HepG2 (cell line): Measurements from ENCODE around the gene CHRNB2. TPM values are rescaled to one million over a fixed set of nuclear protein-coding genes. Genes with fewer than 3 reads are reported as not detected.

ENCODE experiments used
- HINFP ChIP-seq: sonication (generic); formaldehyde crosslinking; IDR thresholded peaks from 2 replicates; pipeline ENCODE4 v1.4.0; 2020; ENCODE audit warnings: low read depth, mild to moderate bottlenecking, missing genetic modification reagents
- HNF1B ChIP-seq: sonication (generic); formaldehyde crosslinking; IDR thresholded peaks from 2 replicates; pipeline ENCODE4 v1.5.1; 2020; ENCODE audit warnings: mild to moderate bottlenecking, moderate library complexity, missing genetic modification reagents
- KDM2A ChIP-seq: sonication (generic); formaldehyde crosslinking; IDR thresholded peaks from 2 replicates; pipeline ENCODE4 v1.4.0; 2020; ENCODE audit warnings: low read depth, missing genetic modification reagents, borderline replicate concordance
- KDM6A ChIP-seq: IDR thresholded peaks from 2 replicates; pipeline ENCODE4 v1.6.1; 2016; ENCODE audit warnings: low read depth
- KLF15 ChIP-seq: sonication (generic); formaldehyde crosslinking; IDR thresholded peaks from 2 replicates; pipeline ENCODE4 v1.8.1; 2023; ENCODE audit warnings: borderline replicate concordance, mild to moderate bottlenecking, inconsistent platforms, missing genetic modification reagents, mixed read lengths
- NFATC3 ChIP-seq: sonication (generic); formaldehyde crosslinking; IDR thresholded peaks from 2 replicates; pipeline ENCODE4 v1.5.1; 2020; ENCODE audit warnings: mild to moderate bottlenecking, missing genetic modification reagents
- POLR2A ChIP-seq, 2 experiments: IDR thresholded peaks; 2 replicates each; pipeline ENCODE4 v1.6.1; 2011; ENCODE audit warnings: low read depth in 2 of 2, low read length in 2 of 2, mild to moderate bottlenecking in 1 of 2, moderate library complexity in 1 of 2; ENCODE audit not compliant: insufficient read depth in 1 of 2
- RBAK ChIP-seq: sonication (generic); formaldehyde crosslinking; IDR thresholded peaks from 2 replicates; pipeline ENCODE4 v1.5.1; 2020; ENCODE audit warnings: mild to moderate bottlenecking, missing genetic modification reagents
- SNAPC5 ChIP-seq: sonication (generic); formaldehyde crosslinking; IDR thresholded peaks from 2 replicates; pipeline ENCODE4 v1.8.1; 2023; ENCODE audit warnings: mild to moderate bottlenecking, missing genetic modification reagents, borderline replicate concordance
- SOX13 ChIP-seq, 3 experiments: fragments of 450-650 bp in 1 of 3; sonication (generic) in 1 of 3; formaldehyde crosslinking in 1 of 3; IDR thresholded peaks in 2 of 3; conservative IDR thresholded peaks in 1 of 3; 2 replicates each; pipeline versions ENCODE4 v1.5.0 to v1.6.1; 2016 to 2020; ENCODE audit warnings: antibody characterized with exemption in 1 of 3, mild to moderate bottlenecking in 1 of 3, missing compliant biosample characterization in 1 of 3, missing genetic modification reagents in 1 of 3, moderate library complexity in 1 of 3
- SP5 ChIP-seq: IDR thresholded peaks from 2 replicates; pipeline ENCODE4 v1.6.1; 2016; ENCODE audit warnings: low read depth, borderline replicate concordance
- TRAFD1 ChIP-seq: sonication (generic); formaldehyde crosslinking; IDR thresholded peaks from 2 replicates; pipeline ENCODE4 v1.5.1; 2020; ENCODE audit warnings: missing genetic modification reagents, mild to moderate bottlenecking, borderline replicate concordance
- ZBTB8A ChIP-seq: sonication (generic); formaldehyde crosslinking; IDR thresholded peaks from 2 replicates; pipeline ENCODE4 v1.4.0; 2020; ENCODE audit warnings: mild to moderate bottlenecking, low read depth, missing genetic modification reagents, borderline replicate concordance
- ZIK1 ChIP-seq: sonication (generic); formaldehyde crosslinking; IDR thresholded peaks from 2 replicates; pipeline ENCODE4 v1.5.0; 2020; ENCODE audit warnings: mild to moderate bottlenecking, low read depth, missing genetic modification reagents, borderline replicate concordance
- ZNF24 ChIP-seq: fragments of 450-650 bp; IDR thresholded peaks from 2 replicates; pipeline ENCODE4 v1.6.1; 2017; ENCODE audit warnings: antibody characterized with exemption, mild to moderate bottlenecking
- ZNF256 ChIP-seq: sonication (generic); formaldehyde crosslinking; conservative IDR thresholded peaks from 2 replicates; pipeline ENCODE4 v1.4.0; 2020; ENCODE audit warnings: missing genetic modification reagents
- ZNF333 ChIP-seq: sonication (generic); formaldehyde crosslinking; IDR thresholded peaks from 2 replicates; pipeline ENCODE4 v1.4.0; 2020; ENCODE audit warnings: mild to moderate bottlenecking, missing genetic modification reagents, borderline replicate concordance
- ZNF564 ChIP-seq: sonication (generic); formaldehyde crosslinking; IDR thresholded peaks from 2 replicates; pipeline ENCODE4 v1.8.1; 2023; ENCODE audit warnings: mild to moderate bottlenecking, missing genetic modification reagents
- ZNF605 ChIP-seq: sonication (generic); formaldehyde crosslinking; IDR thresholded peaks from 2 replicates; pipeline ENCODE4 v1.8.0; 2022; ENCODE audit warnings: mild to moderate bottlenecking, missing genetic modification reagents
- ZNF737 ChIP-seq: sonication (generic); formaldehyde crosslinking; IDR thresholded peaks from 2 replicates; pipeline ENCODE4 v1.5.0; 2020; ENCODE audit warnings: missing genetic modification reagents, mild to moderate bottlenecking, borderline replicate concordance
- ZXDC ChIP-seq: sonication (generic); formaldehyde crosslinking; IDR thresholded peaks from 2 replicates; pipeline ENCODE4 v1.5.0; 2020; ENCODE audit warnings: mild to moderate bottlenecking, missing genetic modification reagents
- polyA plus RNA-seq, 8 experiments: library from polyadenylated mRNA; depleted of rRNA in 3 of 8; stranded (reverse) in 7 of 8; unstranded in 1 of 8; fragments of >200 nt; fragmentation: Illumina TruSeq in 4 of 8; extraction: Trizol in 4 of 8; gene quantifications; 2 replicates each; pipeline versions ENCODE4 v1.2.1 to v1.2.3, GENCODE V29; 2011 to 2016; ENCODE audit warnings: low read depth in 4 of 8, missing spikeins in 1 of 8, mixed read lengths in 1 of 8; ENCODE audit not compliant: insufficient read depth in 1 of 8
- total RNA-seq, 5 experiments: library from RNA; depleted of rRNA; stranded (reverse); fragments of >200 nt; fragmentation: Illumina TruSeq; extraction: Trizol; gene quantifications; 2 replicates each; pipeline ENCODE4 v1.2.3, GENCODE V29; 2016; ENCODE audit warnings: low read depth in 1 of 5

CHRNB2 gene
- total and polyA plus RNA-seq, 2 of the 13 experiments (the other 11 are each of a cell fraction or from before 2014, with no cell fraction given) = 0.03 to 0.07 TPM

GRCh38 chr1:154567386-154568156 lies at the start of gene CHRNB2 (continued):
- TF ChIP-seq SNAPC5 (CRISPR knock-in tag) (peak; percentile 95), ZNF333 (peak; percentile 97; the same call in 1 of the 2 replicates), HNF1B (CRISPR knock-in tag) (0 out of 2 replicates have a peak, but pooled peaks have one; percentile 19), ZNF737 (CRISPR knock-in tag) (no peak), POLR2A (IDR thresholded peaks at IDR 0.05; ENCODE audit: insufficient read depth in 1 of 2, low read depth in 2 of 2, low read length in 2 of 2) (no peak), KLF15 (CRISPR knock-in tag) (peak; percentile 83; the same call in 1 of the 2 replicates), HINFP (peak; percentile 86; the same call in 1 of the 2 replicates), KDM2A (CRISPR knock-in tag) (peak; percentile 80), ZXDC (CRISPR knock-in tag) (peak; percentile 67), KDM6A (no peak), ZNF256 (CRISPR knock-in tag) (peak; percentile 95), SOX13 (IDR thresholded peaks at IDR 0.05) (no peak), SOX13 (CRISPR knock-in tag; conservative IDR thresholded peaks at IDR 0.05 in 1 of 2, IDR thresholded peaks at IDR 0.05 in 1 of 2) (peak in 1 of 2 experiments; percentile 70; a peak in 2 of 4 replicates), ZNF564 (CRISPR knock-in tag) (peak; percentile 97), ZNF24 (no peak), SP5 (CRISPR knock-in tag) (no peak; the same call in 1 of the 2 replicates), ZIK1 (CRISPR knock-in tag) (peak; percentile 91; the same call in 1 of the 2 replicates), TRAFD1 (no peak), RBAK (CRISPR knock-in tag) (no peak), NFATC3 (CRISPR knock-in tag) (no peak), ZBTB8A (CRISPR knock-in tag) (no peak), ZNF605 (CRISPR knock-in tag) (peak; percentile 85; the same call in 1 of the 2 replicates)
